ENCODE measurements around the gene RNF133. TPM values are rescaled to one million over a fixed set of nuclear protein-coding genes. Genes with fewer than 3 reads are reported as not detected.

RNF133 gene, protein sequence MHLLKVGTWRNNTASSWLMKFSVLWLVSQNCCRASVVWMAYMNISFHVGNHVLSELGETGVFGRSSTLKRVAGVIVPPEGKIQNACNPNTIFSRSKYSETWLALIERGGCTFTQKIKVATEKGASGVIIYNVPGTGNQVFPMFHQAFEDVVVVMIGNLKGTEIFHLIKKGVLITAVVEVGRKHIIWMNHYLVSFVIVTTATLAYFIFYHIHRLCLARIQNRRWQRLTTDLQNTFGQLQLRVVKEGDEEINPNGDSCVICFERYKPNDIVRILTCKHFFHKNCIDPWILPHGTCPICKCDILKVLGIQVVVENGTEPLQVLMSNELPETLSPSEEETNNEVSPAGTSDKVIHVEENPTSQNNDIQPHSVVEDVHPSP
- 0.68 TPM in 1 of 2 replicates, not detected in the other for total RNA-seq

- TF ChIP-seq, protein P1, sequence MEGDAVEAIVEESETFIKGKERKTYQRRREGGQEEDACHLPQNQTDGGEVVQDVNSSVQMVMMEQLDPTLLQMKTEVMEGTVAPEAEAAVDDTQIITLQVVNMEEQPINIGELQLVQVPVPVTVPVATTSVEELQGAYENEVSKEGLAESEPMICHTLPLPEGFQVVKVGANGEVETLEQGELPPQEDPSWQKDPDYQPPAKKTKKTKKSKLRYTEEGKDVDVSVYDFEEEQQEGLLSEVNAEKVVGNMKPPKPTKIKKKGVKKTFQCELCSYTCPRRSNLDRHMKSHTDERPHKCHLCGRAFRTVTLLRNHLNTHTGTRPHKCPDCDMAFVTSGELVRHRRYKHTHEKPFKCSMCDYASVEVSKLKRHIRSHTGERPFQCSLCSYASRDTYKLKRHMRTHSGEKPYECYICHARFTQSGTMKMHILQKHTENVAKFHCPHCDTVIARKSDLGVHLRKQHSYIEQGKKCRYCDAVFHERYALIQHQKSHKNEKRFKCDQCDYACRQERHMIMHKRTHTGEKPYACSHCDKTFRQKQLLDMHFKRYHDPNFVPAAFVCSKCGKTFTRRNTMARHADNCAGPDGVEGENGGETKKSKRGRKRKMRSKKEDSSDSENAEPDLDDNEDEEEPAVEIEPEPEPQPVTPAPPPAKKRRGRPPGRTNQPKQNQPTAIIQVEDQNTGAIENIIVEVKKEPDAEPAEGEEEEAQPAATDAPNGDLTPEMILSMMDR (IDR thresholded peaks at IDR 0.05; ENCODE audit: insufficient read depth, low read length, poor library complexity, severe bottlenecking): no peak
- DNase-seq (ENCODE audit: low read depth): no peak
- Histone ChIP-seq H3K36me3 (ENCODE audit: control insufficient read depth, insufficient read depth, low read length) (no peaks in the 10 kb centered on the region), H3K4me3 (ENCODE audit: low read depth, low read length) (no peak within 1 kb of the TSS), H3K27me3 (ENCODE audit: control insufficient read depth, insufficient read depth, low read length) (no peaks in the 10 kb centered on the region)
Measured at GRCh38 chr7:122699017-122699416, at the start of gene RNF133. Gene RNF133 (minus strand): TSS chr7:122699117. CDS start chr7:122698918, 199 bp downstream.

DNA sequence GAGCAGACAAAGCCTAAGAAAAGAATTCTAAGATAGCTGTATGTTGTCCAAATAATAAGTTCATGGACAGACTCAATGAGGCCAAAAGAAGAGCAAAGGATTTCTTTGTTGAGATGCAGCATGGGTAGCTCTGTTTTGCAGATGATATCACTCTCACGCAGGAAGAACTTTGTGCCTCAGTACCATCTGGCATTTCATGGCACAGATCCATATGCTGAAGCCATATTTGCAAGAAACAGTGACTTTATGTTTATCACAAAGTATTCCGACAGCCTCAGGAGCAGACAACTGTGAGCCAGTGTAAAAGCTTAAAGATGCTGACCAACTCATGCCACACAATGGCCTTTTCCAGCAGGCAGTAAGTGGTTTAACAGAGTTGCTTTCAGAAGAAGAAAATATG is 49.3 kb upstream of the RNF133 start:
- no peak for DNase-seq (ENCODE audit: low read depth)
- H3K27me3 ChIP-seq (ENCODE audit: control insufficient read depth, insufficient read depth, low read length): no peaks in the 10 kb centered on the region
- H3K36me3 ChIP-seq (ENCODE audit: control insufficient read depth, insufficient read depth, low read length): no peaks in the 10 kb centered on the region
- no peak overlapping the region for H3K4me3 ChIP-seq (ENCODE audit: low read depth, low read length)
- TF ChIP-seq, protein P1 (IDR thresholded peaks at IDR 0.05; ENCODE audit: insufficient read depth, low read length, poor library complexity, severe bottlenecking): no peak

- Histone ChIP-seq H3K27me3 (ENCODE audit: control insufficient read depth, insufficient read depth, low read length) (no peaks in the 10 kb centered on the region), H3K36me3 (ENCODE audit: control insufficient read depth, insufficient read depth, low read length) (no peaks in the 10 kb centered on the region), H3K4me3 (ENCODE audit: low read depth, low read length) (no peak overlapping the region)
- DNase-seq (ENCODE audit: low read depth): no peak
- TF ChIP-seq, protein P1 (IDR thresholded peaks at IDR 0.05; ENCODE audit: insufficient read depth, low read length, poor library complexity, severe bottlenecking): no peak
Measured at GRCh38 chr7:122746948-122747347, 48.0 kb upstream of the RNF133 start.

DNA sequence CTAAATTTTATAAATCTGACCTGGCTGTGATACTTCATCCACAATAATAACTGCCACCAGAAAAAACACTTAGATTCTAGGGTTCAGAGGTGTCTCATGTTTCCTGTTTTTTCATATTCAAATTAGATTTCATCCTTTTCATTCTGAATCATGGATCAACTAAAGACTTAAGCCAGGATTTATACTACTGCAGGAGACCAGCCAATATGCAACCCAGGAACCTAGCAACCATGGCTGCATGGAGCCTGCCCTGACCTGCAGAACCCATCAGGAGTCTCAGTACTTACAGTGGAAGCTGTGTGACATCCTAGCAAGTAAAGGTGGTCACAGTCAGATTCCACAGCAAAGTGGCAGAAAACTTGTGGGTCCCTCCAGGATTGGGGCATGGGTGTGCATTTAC is 44.3 kb upstream of the RNF133 start:
- TF ChIP-seq, protein P1 (IDR thresholded peaks at IDR 0.05; ENCODE audit: insufficient read depth, low read length, poor library complexity, severe bottlenecking): no peak
- DNase-seq (ENCODE audit: low read depth): no peak
- no peaks in the 10 kb centered on the region for H3K27me3 ChIP-seq (ENCODE audit: control insufficient read depth, insufficient read depth, low read length)
- no peak overlapping the region for H3K4me3 ChIP-seq (ENCODE audit: low read depth, low read length)
- H3K36me3 ChIP-seq (ENCODE audit: control insufficient read depth, insufficient read depth, low read length): no peaks in the 10 kb centered on the region

DNA sequence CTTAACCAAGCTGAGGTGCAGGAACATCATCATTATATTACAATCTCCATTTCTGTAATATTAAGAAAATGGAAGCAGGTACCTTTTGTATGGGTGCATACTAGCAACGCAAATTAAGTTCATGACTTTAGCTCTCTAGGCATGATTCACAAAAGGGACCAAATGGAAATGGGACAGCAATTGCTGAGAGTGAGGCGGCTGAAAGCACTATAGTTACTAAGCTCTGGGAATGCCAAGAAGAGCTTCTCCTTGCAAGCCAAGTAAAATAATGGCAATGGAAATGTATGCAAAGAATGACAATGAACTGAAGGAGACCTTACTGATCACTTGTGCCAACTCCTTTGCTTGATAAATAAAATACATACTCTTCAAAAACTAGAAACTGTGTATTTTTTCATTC is 40.0 kb upstream of the RNF133 start:
- Histone ChIP-seq H3K27me3 (ENCODE audit: control insufficient read depth, insufficient read depth, low read length) (no peaks in the 10 kb centered on the region), H3K4me3 (ENCODE audit: low read depth, low read length) (no peak overlapping the region), H3K36me3 (ENCODE audit: control insufficient read depth, insufficient read depth, low read length) (no peaks in the 10 kb centered on the region)
- TF ChIP-seq, protein P1 (IDR thresholded peaks at IDR 0.05; ENCODE audit: insufficient read depth, low read length, poor library complexity, severe bottlenecking): no peak
- no peak for DNase-seq (ENCODE audit: low read depth)

GRCh38 chr7:122736183-122736582 is 37.3 kb upstream of the RNF133 start:
- Histone ChIP-seq H3K4me3 (ENCODE audit: low read depth, low read length) (no peak overlapping the region), H3K36me3 (ENCODE audit: control insufficient read depth, insufficient read depth, low read length) (no peaks in the 10 kb centered on the region), H3K27me3 (ENCODE audit: control insufficient read depth, insufficient read depth, low read length) (no peaks in the 10 kb centered on the region)
- TF ChIP-seq, protein P1 (IDR thresholded peaks at IDR 0.05; ENCODE audit: insufficient read depth, low read length, poor library complexity, severe bottlenecking): no peak
- DNase-seq (ENCODE audit: low read depth): no peak
